Dermis blood vessel endothelial cell (primary cell): ENCODE results near the gene SOCS7. TPM values are rescaled to one million over a fixed set of nuclear protein-coding genes. Genes with fewer than 3 reads are reported as not detected.

Experiments used
- DNase-seq: peaks from one replicate; pipeline ENCODE4 v3.0.0; 2010
- total RNA-seq: library from RNA; depleted of rRNA; stranded (reverse); fragments of >200 nt; gene quantifications from 2 replicates; pipeline ENCODE4 v1.2.3, GENCODE V29; 2014

SOCS7 gene, protein sequence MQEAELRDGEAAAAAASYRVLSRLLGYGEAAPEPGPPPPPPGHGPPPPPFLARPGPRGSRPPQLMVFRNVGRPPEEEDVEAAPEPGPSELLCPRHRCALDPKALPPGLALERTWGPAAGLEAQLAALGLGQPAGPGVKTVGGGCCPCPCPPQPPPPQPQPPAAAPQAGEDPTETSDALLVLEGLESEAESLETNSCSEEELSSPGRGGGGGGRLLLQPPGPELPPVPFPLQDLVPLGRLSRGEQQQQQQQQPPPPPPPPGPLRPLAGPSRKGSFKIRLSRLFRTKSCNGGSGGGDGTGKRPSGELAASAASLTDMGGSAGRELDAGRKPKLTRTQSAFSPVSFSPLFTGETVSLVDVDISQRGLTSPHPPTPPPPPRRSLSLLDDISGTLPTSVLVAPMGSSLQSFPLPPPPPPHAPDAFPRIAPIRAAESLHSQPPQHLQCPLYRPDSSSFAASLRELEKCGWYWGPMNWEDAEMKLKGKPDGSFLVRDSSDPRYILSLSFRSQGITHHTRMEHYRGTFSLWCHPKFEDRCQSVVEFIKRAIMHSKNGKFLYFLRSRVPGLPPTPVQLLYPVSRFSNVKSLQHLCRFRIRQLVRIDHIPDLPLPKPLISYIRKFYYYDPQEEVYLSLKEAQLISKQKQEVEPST
- total RNA-seq = 7.0 and 8.3 TPM in 2 replicates

DNA sequence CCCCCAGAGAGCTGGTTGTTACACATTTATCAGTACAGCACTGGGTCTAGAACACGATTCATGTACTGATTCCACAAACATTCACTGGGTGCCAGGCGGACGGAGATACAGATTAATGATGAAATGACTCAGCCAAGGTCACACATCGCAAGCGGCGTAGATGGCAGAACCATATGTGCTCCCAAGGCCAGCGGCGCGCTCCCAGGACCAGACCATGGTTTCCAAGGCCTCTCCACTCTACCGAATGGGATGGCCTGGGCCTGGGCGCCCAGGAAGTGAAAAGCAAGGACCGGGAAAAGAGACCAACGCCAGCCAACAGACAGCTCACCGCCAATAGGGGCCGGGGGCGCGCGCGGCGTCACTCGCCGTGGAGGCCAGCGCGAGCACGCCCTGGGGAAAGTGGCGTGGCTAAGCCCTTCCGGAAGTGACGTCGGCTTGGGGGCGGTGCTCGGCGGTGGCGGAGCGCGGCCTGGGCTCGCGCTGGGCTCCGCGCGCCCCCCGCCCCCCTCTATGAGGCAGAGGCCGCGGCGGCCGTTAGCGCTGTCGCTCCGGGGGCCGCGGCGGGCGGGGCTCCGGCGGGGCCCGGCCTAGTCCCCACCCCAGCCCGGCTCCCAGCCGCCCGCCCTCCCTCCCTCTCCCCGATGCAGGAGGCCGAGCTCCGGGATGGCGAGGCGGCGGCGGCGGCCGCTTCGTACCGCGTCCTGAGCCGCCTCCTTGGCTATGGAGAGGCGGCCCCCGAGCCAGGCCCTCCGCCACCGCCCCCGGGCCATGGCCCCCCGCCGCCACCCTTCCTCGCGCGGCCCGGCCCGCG, at the start of gene SOCS7:
Gene SOCS7, plus strand, starts transcription at position 433 of the 811 bp plus-strand sequence. Its CDS starts 209 bp downstream, at position 642.
- DNase-seq = peak; percentile 94

DNA sequence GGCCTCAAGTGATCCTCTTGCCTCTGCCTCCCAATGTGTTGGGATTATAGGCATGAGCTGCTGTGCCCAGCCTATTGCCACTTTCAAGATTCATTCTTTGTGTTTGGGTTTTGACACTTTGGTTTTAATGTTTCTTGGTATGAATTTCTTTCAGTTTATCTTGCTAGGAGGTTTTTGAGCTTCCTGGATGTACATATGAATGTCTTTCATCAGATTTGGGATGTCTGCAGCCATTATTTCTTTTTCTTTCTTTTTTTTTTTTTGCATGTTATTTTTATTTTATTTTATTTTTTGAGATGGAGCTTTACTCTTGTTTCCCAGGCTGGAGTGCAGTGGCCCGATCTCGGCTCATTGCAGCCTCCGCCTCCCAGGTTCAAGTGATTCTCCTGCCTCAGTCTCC, 36.1 kb upstream of the SOCS7 start:
- DNase-seq = no peak

DNA sequence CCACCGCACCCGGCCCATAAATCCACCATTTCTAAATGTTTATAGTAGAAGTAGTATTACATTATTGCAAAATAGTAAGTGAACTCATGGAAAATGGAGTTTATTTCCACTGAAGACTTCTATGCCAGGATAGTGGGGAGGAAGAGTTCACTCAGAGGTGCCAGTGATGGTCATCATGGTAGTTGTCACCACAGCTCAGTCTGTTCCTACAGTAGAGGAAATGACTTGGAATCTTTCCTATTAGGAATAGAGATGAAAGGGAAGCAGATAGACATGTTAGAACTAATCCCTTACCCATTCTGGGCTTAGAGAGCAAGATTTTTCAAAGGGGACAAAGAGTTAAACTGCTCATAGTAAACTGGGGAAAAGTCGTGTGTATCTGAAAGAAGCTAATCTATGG, 34.6 kb upstream of the SOCS7 start:
- DNase-seq = no peak

DNA sequence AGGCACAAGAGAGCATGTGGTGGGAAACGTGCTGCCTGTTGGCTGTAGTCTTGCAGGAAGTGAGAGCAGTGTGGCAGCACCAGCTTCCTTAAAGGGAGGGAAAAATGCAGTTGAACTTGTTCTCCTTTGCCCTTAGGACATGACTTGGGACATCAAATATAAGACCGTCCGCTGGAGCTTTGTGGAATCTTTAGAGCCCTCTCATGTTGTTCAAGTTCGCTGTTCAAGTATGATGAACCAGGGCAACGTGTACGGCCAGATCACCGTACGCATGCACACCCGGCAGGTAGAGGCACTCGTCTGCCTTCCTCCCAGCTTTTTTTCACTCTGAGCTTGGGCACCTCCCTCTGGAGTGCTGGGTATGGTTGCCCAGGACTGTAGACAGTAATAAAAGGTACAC, 31.2 kb upstream of the SOCS7 start:
- no peak for DNase-seq

DNA sequence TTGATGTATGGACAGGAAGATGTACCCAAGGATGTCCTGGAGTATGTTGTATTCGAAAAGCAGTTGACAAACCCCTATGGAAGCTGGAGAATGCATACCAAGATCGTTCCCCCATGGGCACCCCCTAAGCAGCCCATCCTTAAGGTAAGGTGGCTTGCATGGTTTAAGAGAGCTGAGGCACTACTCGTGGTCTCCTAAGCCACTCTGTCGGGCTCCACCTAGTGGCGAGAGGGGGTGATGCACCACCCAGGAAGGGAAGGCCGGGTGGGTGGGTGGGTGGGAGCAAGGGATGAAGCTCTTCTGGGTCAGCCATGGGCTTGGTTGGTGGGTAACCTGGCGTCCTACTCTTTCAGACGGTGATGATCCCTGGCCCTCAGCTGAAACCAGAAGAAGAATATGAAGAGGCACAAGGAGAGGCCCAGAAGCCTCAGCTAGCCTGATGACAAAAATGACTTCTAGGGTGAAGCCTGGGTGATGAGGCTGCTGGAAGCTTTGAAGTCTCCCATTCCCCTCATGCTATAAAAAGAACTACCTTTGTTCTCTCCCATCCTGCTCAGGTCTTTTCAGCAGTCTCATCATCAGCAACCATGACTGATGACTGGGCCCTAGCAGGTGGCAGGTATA, 29.4 kb upstream of the SOCS7 start:
- peak; percentile 64 for DNase-seq

DNA sequence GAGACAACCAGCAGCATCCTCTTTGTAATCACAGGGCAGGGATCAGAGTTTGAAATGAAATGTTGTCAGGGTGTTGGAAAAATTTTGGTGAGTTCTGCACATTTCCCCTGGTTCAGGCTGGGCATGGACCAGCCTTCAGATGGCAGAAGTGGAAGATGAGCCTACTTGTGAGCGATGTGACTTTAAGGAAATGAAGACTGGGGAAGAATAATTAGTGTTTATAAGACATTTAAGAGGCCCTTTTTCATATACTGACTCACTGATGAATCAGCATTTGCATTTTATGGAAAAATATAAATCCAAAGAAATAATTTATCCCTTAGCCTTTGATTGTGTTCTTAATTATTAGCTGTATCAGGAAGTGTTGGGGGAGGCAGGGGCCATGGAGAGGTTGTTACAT, 28.7 kb upstream of the SOCS7 start:
- no peak for DNase-seq

DNA sequence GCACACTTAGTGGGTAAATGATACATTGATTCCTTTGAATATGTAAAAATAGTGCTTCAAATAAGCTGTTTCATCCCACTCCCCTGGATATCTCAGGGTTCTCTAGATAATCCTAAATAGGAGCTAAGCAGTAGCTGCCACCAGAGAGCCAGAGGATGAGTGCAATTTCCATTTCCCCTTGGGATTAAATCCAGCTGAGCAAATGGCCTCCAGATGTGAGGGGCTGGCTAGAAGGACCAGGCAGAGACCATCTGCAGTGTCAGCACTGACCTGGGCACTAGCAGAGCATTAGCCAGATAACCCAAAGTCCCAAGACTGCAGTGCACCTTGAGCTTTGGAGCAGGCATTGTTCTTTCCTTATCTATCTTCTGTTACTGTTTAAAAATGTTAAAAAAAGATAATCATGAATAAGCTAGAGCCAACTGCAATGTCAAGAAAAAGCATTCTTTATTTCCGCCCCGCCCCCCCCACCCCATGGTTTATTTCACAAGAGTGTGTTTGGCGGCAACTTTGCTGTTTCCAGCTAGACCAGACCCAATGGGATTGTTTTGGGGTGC, 27.4 kb upstream of the SOCS7 start:
- DNase-seq = no peak

DNA sequence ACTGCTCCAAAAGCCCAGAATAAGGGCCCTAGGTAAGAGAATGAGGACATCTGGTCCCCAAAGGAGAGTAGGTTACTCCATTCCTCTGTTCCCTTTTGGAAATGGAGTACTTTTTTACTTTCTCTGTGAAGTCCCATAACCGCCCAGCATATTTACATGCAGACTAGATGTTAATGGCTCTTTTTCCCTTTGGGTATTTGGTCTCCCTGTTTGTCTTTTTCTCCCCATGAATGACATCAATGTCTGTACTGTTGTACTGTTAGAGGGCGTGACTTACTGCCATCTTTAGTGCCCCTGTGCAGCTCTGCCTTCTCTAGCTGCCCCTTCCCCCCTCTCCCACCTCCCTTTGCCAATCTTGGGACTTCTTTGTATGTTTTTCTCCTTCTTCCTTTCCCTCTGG, 26.9 kb upstream of the SOCS7 start:
- DNase-seq = no peak

DNA sequence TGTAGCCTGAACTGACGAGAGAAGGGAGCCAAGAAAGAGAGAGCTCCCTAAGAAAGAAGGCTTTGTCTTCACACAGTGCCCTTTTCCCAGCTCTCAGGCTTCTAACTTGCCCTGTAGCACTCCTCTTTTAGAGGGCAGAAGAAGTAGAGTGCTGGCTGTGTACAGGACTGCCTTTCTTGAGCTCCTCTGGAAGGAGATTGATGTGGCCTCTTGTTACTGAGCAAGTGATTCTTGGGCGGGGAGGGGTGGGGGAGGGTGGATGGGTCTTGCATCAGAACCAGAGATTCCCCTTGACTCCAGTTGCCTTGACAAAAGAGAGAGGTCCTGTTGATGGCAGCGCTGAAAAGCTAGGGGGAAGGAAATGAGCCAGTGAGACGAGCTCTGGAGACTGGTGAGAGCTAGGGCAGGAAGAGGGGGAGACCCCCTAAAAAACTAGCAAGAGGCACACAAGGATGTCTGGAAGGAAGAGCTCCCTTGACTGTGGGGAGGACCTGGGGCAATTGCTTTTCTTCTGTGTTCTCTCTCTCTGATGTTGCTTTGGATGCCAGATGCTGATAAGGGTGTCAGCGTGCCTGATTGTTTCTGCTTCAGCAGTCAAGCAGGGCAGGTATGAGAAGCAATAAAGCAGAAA, 26.3 kb upstream of the SOCS7 start:
- no peak for DNase-seq

DNA sequence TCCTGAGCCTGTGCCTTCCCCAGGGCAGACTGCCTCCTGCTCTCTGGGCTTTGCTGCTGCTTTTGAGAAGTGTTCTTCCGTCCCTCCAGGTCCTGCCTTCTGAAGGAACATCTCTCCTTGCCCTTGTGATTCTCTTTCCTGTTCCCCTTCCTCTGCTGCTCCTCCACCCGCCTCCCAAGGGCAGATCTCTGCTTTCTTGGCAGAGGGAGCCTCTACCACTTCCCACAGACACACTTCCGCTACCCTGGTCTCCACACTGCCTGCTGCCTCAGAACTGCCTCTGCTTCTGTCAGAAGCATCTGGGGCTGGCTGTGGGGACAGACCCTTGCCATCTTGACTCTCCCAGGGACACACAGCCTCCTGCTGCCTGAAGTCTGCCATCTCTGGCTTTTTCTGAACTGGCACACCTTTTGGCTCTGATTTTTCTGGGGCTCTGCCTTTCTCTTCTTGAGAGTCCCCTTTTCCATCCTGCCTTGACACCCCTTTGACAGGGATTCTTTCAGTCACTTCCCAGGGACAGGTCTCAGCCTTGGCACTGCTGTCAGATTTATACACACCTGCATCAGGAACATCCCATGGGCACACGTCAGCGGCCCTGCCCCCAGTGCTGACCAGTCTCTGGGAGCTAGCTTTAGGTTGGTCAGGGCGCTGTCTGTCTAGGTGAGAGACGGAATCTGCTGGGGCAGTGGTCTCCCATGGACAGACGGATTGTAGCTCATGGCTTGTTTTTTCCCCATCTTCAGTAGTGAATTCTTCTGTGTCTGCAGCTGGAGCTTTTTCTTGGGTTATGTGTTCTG, 24.4 kb upstream of the SOCS7 start:
- peak; percentile 38 for DNase-seq

DNA sequence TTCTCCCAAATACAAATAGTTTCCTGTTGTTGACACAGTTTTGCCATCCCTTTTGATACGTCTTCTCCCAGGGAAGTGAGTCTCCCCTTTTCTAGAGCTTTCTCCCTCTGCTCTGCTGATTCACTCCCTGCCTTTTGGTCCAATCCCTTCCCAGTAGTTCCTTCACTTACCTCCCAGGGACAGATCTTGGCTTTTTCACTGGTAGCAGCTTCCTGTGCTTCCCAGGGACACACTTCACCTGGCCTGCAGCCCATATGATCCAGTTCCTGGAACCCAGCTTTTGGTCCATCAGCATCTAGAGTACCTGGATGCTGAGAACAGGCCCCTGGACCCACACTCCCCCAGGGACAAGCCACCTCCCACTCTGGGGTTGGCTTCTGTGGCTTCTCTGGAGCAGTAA, 23.7 kb upstream of the SOCS7 start:
- DNase-seq = no peak

DNA sequence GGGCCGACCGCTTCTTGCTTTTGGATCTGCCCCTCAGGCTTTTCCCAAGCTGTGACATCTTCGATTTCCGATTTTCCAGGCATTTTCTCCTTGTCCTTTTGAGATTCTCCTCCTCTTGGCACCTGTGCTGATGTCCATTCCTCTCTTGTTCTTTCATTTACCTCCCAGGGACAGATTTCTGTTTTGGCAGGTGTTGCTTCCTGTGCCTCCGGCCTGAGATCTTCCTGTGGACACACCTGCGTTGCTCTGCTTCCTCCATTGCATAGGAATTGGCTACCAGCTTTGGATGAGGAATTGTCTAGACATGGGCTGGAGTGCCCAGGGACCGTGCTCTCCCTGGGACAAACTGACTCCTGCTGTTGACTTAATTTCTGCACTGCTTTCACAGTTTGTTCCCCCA, 23.0 kb upstream of the SOCS7 start:
- DNase-seq = no peak

DNA sequence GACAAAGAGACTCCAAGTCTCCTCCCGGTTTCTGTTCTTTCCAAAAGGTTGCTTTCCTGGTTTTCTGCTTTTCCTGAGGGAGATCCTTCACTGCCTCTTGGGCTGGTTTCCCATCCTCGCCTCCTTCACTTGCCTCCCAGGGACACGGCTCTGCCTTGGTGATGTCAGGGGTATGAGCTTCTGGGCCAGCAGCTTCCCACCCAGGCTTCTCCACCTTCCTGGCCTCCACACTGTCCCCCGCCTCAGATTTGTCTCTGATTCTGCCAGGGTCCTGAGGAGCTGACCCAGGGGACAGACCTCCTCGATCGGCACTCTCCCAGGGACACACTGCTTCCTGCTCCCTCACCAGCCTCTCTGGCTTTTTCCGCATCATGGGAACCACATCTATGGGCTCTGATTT, 22.4 kb upstream of the SOCS7 start:
- DNase-seq = no peak

DNA sequence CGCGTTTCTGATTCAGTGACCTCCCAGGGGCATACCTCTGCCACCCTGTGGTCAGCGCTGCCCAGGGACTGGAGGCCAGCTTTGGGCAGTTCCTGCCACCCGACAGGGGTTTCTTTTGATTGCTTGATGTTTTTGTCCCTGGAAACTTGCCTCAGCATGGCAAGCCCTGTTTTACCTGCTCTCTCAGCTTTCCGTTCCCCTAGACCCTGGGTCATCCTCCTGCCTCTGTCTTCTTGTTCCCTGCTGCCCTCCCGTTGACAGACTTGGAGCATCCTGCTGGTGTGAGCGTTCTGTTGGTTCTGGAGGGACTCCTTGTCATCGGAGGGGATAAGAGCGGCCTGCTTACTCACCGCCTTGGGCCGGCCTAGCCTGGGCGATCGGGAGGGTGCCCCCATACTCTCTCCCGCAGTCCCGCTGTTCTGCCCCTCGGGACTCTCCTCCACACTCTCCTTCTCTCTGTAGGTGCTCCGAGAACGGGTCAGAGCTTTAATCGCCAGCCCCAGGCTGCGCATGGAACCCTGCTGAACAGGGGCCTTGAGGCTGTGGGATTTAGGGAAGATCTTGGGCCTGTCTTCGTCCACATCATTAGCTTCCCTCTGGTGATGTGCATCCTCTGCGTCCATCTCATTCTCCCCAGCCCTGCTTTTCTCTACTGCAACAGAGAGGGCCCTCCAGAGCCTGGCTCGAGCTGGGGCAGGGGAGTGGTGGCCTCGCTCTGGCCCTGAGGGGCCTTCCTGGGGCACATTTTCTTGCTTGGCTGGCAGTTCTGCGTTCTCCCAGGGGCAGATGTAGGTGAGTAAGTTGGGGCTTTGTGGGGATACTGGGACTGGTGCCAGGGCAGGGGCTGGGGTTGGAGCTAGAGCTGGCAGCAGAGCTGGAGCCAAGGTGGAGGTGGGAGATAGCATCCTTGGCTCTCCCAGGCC, 21.6 kb upstream of the SOCS7 start:
- DNase-seq = no peak

DNA sequence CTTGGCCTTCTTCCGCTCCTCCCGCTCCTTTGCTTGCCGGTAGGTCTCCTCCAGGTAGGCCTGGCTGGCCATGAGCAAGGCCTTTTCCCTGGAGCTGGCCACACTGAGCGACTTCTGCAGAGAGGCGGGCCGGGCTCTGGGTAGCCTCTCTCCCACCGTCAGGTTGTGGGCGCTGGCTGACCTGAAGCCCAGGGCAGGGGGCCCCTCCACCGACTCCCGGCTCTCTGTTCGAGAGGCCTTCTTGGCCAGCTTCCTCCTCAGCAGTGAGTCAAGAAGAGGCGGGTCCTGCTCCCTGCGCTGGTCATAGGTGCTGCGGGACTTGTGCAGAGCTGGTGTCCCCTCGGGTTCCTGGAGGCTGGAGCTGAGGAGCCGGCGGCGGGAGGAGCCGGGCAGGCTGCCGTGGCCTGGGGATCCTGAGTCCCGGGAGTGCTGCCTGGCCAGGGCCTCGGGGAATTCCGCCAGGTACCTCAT, 20.7 kb upstream of the SOCS7 start:
- no peak for DNase-seq

DNA sequence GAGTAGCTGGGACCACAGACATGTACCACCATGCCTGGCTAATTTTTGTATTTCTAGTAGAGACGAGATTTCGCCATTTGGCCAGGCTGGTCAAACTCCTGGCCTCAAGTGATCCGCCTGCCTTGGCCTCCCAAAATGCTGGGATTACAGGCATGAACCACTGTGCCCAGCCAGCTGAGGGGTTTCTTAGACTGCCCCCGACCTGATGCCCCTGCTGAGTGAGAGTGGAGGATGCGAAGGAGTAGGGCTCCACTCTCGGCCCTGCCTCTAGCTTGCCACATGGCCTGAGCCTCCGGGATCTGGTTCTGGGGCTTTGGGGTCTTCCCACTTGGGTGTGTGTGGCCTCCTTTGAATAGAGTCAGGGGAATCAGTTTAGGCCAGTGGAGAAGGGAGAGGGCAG, 18.9 kb upstream of the SOCS7 start:
- no peak for DNase-seq

DNA sequence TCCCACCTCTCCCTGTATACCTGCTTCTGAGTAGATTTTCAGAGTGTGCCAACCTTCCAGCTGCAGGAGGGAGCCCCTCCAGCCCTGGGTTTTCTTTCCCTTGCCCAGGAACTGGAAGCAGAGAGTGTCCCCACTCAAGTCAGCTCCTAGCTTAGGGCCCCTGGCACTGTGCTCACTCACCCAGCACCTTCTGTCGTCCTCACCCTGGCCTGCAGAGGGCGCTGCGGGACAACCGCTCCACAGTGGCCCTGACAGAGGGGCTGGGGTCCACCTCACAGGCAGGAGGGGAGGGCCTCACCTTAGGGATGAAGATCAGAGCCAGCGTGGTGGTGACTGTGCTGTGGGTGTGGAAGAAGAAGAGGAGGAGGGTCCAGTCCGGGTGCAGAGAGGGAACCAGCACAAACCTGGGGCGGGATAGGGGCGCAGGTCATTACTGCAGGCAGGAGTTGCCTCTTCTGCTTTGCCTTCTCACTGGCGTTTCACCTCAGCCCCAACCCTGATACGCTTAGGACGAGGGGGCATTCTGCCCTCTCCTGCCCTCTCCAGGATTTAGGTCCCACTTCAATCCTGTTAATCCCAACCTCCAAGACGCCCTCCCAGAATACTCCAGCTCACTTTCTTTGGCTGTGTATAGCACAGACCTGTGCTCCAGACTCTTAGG, 17.9 kb upstream of the SOCS7 start:
- peak; percentile 56 for DNase-seq

DNA sequence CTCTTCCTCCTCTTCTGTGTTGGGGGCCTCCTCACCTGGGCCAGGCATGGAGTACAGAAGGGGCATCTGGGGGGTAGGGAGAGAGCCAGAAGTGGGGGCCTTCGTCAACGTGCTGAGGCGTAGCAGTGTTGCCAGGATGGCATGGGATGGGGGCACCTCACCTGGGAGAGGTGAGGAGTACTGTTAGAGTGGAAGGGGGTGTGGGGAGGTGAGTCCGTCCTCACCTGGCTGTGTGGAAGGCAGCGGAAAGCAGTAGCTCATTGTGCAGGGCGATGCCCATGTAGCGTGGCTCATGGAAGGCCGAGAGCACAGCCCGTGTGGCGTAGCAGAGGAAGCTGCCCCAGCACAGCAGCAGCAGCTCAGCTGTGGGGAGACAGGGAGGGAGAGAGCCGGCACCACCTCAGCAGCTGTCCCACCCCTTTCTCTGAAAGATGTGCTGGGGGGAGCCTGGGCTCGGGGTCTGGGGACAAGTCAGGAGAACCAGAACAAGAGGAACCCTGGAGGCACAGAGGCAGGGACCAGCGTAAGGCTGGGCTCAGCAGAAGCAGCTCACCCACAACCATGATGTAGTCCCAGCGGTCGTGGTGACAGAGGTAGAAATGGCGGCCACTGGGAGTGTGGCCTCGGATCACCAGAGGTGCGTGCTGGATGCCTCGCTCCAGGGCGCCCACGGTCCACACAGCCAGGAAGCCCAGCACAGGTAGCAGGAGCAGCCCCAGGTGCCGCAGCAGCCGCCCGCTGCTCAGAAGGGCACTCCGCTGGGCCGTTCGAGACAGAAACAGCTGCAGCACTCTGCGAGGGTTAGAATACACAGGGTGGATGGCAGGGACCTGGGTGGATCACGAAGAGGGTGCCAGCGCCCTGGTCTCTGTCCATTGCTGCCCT, 16.9 kb upstream of the SOCS7 start:
- DNase-seq = no peak
